ENCODE measurements around the gene DCUN1D1.

DNA sequence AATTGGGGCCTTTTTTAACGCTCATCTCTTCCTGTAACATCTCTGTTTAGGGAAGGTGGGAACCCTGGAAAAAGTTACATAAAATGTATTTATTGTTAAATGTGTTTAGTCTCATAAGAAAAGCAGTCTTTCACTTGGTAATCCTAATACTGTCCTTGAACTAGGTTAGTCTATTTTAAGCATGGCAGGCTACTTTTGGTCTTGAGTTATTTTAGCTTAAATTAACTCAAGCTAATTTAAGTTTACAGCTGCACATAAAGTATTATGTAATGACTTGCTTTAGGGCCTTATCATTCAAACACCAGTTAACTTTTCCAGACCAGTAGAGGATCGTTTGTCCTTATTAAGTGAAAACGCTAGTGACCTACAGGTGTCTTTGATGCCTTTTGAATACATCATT lies 63.2 kb downstream of the DCUN1D1 start:
- TF ChIP-seq, protein P1, sequence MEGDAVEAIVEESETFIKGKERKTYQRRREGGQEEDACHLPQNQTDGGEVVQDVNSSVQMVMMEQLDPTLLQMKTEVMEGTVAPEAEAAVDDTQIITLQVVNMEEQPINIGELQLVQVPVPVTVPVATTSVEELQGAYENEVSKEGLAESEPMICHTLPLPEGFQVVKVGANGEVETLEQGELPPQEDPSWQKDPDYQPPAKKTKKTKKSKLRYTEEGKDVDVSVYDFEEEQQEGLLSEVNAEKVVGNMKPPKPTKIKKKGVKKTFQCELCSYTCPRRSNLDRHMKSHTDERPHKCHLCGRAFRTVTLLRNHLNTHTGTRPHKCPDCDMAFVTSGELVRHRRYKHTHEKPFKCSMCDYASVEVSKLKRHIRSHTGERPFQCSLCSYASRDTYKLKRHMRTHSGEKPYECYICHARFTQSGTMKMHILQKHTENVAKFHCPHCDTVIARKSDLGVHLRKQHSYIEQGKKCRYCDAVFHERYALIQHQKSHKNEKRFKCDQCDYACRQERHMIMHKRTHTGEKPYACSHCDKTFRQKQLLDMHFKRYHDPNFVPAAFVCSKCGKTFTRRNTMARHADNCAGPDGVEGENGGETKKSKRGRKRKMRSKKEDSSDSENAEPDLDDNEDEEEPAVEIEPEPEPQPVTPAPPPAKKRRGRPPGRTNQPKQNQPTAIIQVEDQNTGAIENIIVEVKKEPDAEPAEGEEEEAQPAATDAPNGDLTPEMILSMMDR (IDR thresholded peaks at IDR 0.05), result no peak
- TF ChIP-seq POLR2A (IDR thresholded peaks at IDR 0.05), result no peak

All from lower leg skin (tissue), 3 donors.